Osteoblast (primary cell): ENCODE data around the gene STAB1. TPM values are rescaled to one million over a fixed set of nuclear protein-coding genes. Genes with fewer than 3 reads are reported as not detected.

Experiments used
- DNase-seq: peaks from one replicate; pipeline ENCODE4 v3.0.0; 2011; ENCODE audit warnings: low spot score, mixed read lengths; ENCODE audit not compliant: insufficient read length; ENCODE audit errors: missing footprints
- H2AFZ ChIP-seq: 2 replicates; pipeline ENCODE4 v1.6.0; 2011; ENCODE audit warnings: mild to moderate bottlenecking, low read length
- H3K27ac ChIP-seq: 2 replicates; pipeline ENCODE4 v1.5.1; 2011; ENCODE audit warnings: mild to moderate bottlenecking, low read depth, low read length, moderate library complexity
- H3K27me3 ChIP-seq: 2 replicates; pipeline ENCODE4 v1.6.0; 2012; ENCODE audit warnings: mild to moderate bottlenecking, control low read depth, inconsistent platforms, low read length, moderate library complexity; ENCODE audit not compliant: insufficient read depth
- H3K36me3 ChIP-seq: 2 replicates; pipeline ENCODE4 v1.5.1; 2011; ENCODE audit warnings: mild to moderate bottlenecking, low read length, control low read depth, moderate library complexity; ENCODE audit not compliant: insufficient read depth
- H3K4me1 ChIP-seq: 2 replicates; pipeline ENCODE4 v1.5.1; 2011; ENCODE audit warnings: mild to moderate bottlenecking, low read length, control low read depth, moderate library complexity; ENCODE audit not compliant: insufficient read depth
- H3K4me2 ChIP-seq: 2 replicates; pipeline ENCODE4 v1.6.0; 2011; ENCODE audit warnings: mild to moderate bottlenecking, low read length; ENCODE audit not compliant: insufficient read depth
- H3K4me3 ChIP-seq: fragments of 200-600 bp; sonication (generic); 3 replicates; pipeline ENCODE4 v1.5.1; 2012; ENCODE audit warnings: mild to moderate bottlenecking, low read length, inconsistent platforms; ENCODE audit not compliant: insufficient read depth
- H3K79me2 ChIP-seq: 2 replicates; pipeline ENCODE4 v1.6.0; 2012; ENCODE audit warnings: mild to moderate bottlenecking, low read length, control low read depth, inconsistent platforms; ENCODE audit not compliant: insufficient read depth
- H3K9me3 ChIP-seq: 2 replicates; pipeline ENCODE4 v1.5.1; 2011; ENCODE audit warnings: low read depth, low read length, control low read depth
- H4K20me1 ChIP-seq: 2 replicates; pipeline ENCODE4 v1.6.0; 2012; ENCODE audit warnings: mild to moderate bottlenecking, low read length, control low read depth; ENCODE audit not compliant: insufficient read depth
- total RNA-seq: library from RNA; depleted of rRNA; stranded (reverse); fragments of >200 nt; gene quantifications from 2 replicates; pipeline ENCODE4 v1.2.3, GENCODE V29; 2012
- TF ChIP-seq, protein P1 (sequence below): IDR thresholded peaks from 2 replicates; pipeline ENCODE4 v1.5.1; 2011; ENCODE audit warnings: mild to moderate bottlenecking, low read depth, low read length, moderate library complexity; ENCODE audit errors: extremely low read depth

Gene STAB1
- total RNA-seq, 1 donor, result 1.1 TPM

DNA sequence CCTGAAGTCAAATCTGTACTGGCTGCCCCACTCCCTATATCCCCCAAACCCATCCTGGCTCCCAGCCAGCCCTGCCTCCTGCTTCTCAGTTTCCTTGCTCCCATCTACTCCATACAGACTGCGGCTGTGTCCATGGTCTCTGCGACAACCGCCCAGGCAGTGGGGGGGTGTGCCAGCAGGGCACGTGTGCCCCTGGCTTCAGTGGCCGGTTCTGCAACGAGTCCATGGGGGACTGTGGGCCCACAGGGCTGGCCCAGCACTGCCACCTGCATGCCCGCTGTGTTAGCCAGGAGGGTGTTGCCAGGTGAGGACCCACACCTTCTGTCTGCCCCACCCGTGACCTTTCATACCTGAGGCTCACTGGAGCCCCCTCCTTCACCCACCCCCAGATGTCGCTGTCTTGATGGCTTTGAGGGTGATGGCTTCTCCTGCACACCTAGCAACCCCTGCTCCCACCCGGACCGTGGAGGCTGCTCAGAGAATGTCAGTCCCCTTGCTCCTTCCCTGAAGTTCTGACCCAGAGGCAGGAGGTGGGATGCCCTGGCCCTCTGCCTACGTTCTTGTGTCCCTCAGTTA lies 14.7 kb downstream of the STAB1 start:
- Histone ChIP-seq H3K27me3 (peaks cover 5% of the 10 kb centered on the region), H3K27ac (no peak overlapping the region), H3K4me1 (peaks cover 3% of the 10 kb centered on the region), H2AFZ (no peak overlapping the region), H4K20me1 (no peaks in the 10 kb centered on the region), H3K4me3 (no peak overlapping the region), H3K9me3 (no peaks in the 10 kb centered on the region), H3K36me3 (no peaks in the 10 kb centered on the region), H3K4me2 (no peak overlapping the region), H3K79me2 (no peaks in the 10 kb centered on the region)
- no peak for DNase-seq
- TF ChIP-seq, protein P1, sequence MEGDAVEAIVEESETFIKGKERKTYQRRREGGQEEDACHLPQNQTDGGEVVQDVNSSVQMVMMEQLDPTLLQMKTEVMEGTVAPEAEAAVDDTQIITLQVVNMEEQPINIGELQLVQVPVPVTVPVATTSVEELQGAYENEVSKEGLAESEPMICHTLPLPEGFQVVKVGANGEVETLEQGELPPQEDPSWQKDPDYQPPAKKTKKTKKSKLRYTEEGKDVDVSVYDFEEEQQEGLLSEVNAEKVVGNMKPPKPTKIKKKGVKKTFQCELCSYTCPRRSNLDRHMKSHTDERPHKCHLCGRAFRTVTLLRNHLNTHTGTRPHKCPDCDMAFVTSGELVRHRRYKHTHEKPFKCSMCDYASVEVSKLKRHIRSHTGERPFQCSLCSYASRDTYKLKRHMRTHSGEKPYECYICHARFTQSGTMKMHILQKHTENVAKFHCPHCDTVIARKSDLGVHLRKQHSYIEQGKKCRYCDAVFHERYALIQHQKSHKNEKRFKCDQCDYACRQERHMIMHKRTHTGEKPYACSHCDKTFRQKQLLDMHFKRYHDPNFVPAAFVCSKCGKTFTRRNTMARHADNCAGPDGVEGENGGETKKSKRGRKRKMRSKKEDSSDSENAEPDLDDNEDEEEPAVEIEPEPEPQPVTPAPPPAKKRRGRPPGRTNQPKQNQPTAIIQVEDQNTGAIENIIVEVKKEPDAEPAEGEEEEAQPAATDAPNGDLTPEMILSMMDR, result no peak

DNA sequence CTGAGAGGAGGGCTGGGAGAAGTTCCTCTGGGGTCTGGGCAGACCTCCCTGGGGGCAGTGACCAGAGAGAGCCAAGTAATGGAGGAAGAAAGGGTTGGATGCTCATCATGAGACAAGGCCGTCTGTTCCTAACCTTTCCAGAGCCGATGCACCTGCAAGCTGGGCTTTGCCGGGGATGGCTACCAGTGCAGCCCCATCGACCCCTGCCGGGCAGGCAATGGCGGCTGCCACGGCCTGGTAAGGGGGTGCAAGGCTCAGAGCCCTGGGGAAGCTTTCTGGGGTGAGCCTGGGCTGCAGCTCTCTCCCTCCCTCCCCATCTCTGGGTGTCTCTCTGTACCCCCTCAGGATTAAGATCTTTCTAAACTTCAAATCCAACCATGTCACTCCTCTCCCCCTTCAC lies 16.4 kb downstream of the STAB1 start:
- TF ChIP-seq, protein P1, result no peak
- Histone ChIP-seq H3K27ac (no peak overlapping the region), H3K4me3 (no peak overlapping the region), H3K9me3 (no peaks in the 10 kb centered on the region), H2AFZ (no peak overlapping the region), H3K4me1 (peaks cover 3% of the 10 kb centered on the region), H4K20me1 (no peaks in the 10 kb centered on the region), H3K36me3 (no peaks in the 10 kb centered on the region), H3K79me2 (no peaks in the 10 kb centered on the region), H3K4me2 (no peak overlapping the region), H3K27me3 (peaks cover 5% of the 10 kb centered on the region)
- no peak for DNase-seq

DNA sequence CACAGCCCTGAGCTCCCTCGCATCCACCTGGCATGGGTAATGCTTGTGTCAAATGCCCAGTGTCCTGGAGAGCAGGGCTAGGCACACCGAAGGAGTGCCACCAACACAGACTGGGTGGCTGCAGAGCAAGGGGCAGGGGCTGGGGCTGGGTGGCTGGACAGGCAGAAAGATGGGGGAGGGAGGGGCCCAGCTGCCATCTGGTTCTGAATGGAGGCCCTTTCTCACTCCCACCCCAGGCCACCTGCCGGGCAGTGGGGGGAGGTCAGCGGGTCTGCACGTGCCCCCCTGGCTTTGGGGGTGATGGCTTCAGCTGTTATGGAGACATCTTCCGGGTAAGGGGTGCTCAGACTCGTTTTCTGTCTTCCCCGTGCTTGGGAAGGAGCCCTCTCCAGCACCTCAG lies 17.0 kb downstream of the STAB1 start:
- H2AFZ ChIP-seq, result no peak overlapping the region
- no peak overlapping the region for H3K4me2 ChIP-seq
- peaks cover 3% of the 10 kb centered on the region for H3K4me1 ChIP-seq
- TF ChIP-seq, protein P1, result no peak
- no peak for DNase-seq
- no peaks in the 10 kb centered on the region for H4K20me1 ChIP-seq
- no peaks in the 10 kb centered on the region for H3K79me2 ChIP-seq
- H3K9me3 ChIP-seq, result no peaks in the 10 kb centered on the region
- H3K27me3 ChIP-seq, result peaks cover 5% of the 10 kb centered on the region
- H3K36me3 ChIP-seq, result no peaks in the 10 kb centered on the region
- no peak overlapping the region for H3K27ac ChIP-seq
- no peak overlapping the region for H3K4me3 ChIP-seq

DNA sequence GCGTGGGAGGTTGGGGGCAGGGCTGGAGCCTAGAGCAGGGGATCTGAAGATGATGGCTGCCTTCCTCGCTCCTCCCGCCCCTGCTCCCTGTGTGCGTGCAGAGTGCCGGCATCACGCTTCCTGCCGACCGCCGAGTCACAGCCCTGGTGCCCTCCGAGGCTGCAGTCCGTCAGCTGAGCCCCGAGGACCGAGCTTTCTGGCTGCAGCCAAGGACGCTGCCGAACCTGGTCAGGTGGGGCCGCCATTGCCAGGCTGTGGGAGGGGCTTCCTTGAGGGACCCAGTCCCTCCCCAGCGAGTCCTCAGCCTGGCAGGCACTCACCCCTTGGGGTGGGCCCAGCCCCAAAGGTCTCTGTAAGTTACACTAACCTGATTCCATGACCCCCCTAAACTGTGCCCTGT lies 17.6 kb downstream of the STAB1 start:
- no peak overlapping the region for H2AFZ ChIP-seq
- H3K27ac ChIP-seq, result no peak overlapping the region
- H4K20me1 ChIP-seq, result no peaks in the 10 kb centered on the region
- H3K9me3 ChIP-seq, result no peaks in the 10 kb centered on the region
- H3K4me2 ChIP-seq, result no peak overlapping the region
- DNase-seq, result no peak
- H3K27me3 ChIP-seq, result peaks cover 5% of the 10 kb centered on the region
- no peak overlapping the region for H3K4me3 ChIP-seq
- H3K36me3 ChIP-seq, result no peaks in the 10 kb centered on the region
- H3K79me2 ChIP-seq, result no peaks in the 10 kb centered on the region
- TF ChIP-seq, protein P1, result no peak
- no peaks in the 10 kb centered on the region for H3K4me1 ChIP-seq
